Retina (tissue), 1 donor: ENCODE measurements around the gene RET.

Source experiments
- DNase-seq: peaks from one replicate; pipeline ENCODE4 v3.0.0-alpha.2; 2016

The RET gene

DNA sequence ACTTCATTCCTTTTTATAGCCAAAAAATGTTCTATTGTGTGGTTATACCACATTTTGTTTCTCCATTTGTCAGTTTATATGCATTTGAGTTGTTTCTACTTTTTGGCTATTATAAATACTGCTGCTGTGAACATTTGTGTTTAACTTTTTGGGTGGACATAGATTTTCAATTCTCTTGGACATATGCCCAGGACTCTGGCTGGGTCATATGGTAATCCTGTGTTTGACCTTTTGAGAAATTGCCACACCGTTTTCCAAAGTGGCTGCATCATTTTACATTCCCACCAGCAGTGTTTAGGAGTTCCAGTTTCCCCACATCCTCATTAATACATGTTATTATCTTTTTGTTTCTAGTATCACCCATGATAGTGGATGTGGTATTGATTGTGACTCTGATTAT is 100.7 kb downstream of the RET start:
- DNase-seq = no peak
